Karpas-422 (cell line): Measurements from ENCODE around the gene PPP2R5A. TPM values are rescaled to one million over a fixed set of nuclear protein-coding genes. Genes with fewer than 3 reads are reported as not detected.
"Not testable (repeated sequence)": the region's sequence is repeated elsewhere in the genome, so short reads cannot be mapped to it uniquely, and the experiment has no call there.

Experiments
- DNase-seq: peaks from one replicate; pipeline ENCODE4 v3.0.0-alpha.2; 2015
- H2AFZ ChIP-seq: fragments of 200-600 bp; sonication (generic); 2 replicates; pipeline ENCODE4 v1.6.1; 2014; ENCODE audit warnings: antibody characterized with exemption, low read length, mixed read lengths
- H3K27ac ChIP-seq: fragments of 200-600 bp; sonication (generic); 2 replicates; pipeline ENCODE4 v1.5.1; 2014; ENCODE audit warnings: mild to moderate bottlenecking, low read length, moderate library complexity
- H3K27me3 ChIP-seq: fragments of 200-600 bp; sonication (generic); 2 replicates; pipeline ENCODE4 v1.6.1; 2014; ENCODE audit warnings: low read length, mixed read lengths
- H3K36me3 ChIP-seq: fragments of 200-600 bp; sonication (generic); 2 replicates; pipeline ENCODE4 v1.6.1; 2014; ENCODE audit warnings: low read length, mixed read lengths; ENCODE audit not compliant: insufficient read depth
- H3K4me1 ChIP-seq: fragments of 200-600 bp; sonication (generic); 2 replicates; pipeline ENCODE4 v1.6.1; 2014; ENCODE audit warnings: mild to moderate bottlenecking, low read length, mixed read lengths
- H3K4me2 ChIP-seq: fragments of 200-600 bp; sonication (generic); 2 replicates; pipeline ENCODE4 v1.6.1; 2014; ENCODE audit warnings: low read length, low read depth, mild to moderate bottlenecking; ENCODE audit not compliant: poor library complexity, severe bottlenecking
- H3K4me3 ChIP-seq: fragments of 200-600 bp; sonication (generic); 2 replicates; pipeline ENCODE4 v1.5.1; 2014; ENCODE audit warnings: mild to moderate bottlenecking, antibody characterized with exemption, low read length, mixed read lengths
- H3K79me2 ChIP-seq: fragments of 200-600 bp; sonication (generic); 2 replicates; pipeline ENCODE4 v1.6.1; 2014; ENCODE audit warnings: mild to moderate bottlenecking, low read length, mixed read lengths
- H3K9ac ChIP-seq: fragments of 200-600 bp; sonication (generic); 2 replicates; pipeline ENCODE4 v1.6.0; 2014; ENCODE audit warnings: low read length
- H3K9me2 ChIP-seq: fragments of 200-600 bp; sonication (generic), shearing (Covaris generic); replicated peaks from 2 replicates; pipeline ENCODE4 v1.6.0; 2014; ENCODE audit warnings: mild to moderate bottlenecking, low read length, moderate library complexity; ENCODE audit not compliant: insufficient read depth
- H3K9me3 ChIP-seq: fragments of 300-700, 200-600 bp; sonication (generic); 2 replicates; pipeline ENCODE4 v1.6.1; 2014; ENCODE audit warnings: low read length, mixed read lengths
- H4K20me1 ChIP-seq: fragments of 200-600 bp; sonication (generic); 2 replicates; pipeline ENCODE4 v1.6.1; 2014; ENCODE audit warnings: mild to moderate bottlenecking, antibody characterized with exemption, low read length, low read depth; ENCODE audit not compliant: insufficient read depth
- total RNA-seq: library from RNA; depleted of rRNA; stranded (reverse); fragments of >200 nt; shearing (Covaris generic); gene quantifications from 2 replicates; pipeline ENCODE4 v1.2.3, GENCODE V29; 2014; ENCODE audit warnings: low replicate concordance

PPP2R5A gene
- total RNA-seq, 1 experiment from 2014 or later: 41.6 TPM

DNA sequence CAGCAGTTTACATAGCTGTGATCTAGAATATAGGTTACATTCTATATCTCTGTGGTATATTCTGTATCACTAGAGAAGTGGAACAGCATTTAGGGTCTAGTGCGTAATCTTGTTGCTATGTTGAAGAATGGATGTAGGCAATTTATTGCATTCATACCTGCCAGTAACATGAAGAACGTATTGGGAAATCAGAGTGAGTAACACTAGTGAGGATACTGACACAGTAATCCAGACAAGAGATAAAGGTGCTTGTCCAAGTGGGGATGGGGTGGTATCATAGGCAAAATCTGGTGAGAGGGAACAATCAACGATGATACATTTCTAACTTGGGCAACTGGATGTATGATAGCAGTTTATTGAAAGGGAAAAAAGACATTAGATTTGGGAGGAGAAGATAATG lies 9.8 kb downstream of the PPP2R5A start:
- peaks cover 49% of the 10 kb centered on the region for H3K4me1 ChIP-seq
- no peak overlapping the region for H3K9ac ChIP-seq
- no peak overlapping the region for H2AFZ ChIP-seq
- no peaks in the 10 kb centered on the region for H3K27me3 ChIP-seq
- no peaks in the 10 kb centered on the region for H3K36me3 ChIP-seq
- no peak overlapping the region for H3K4me3 ChIP-seq
- DNase-seq: no peak
- H3K27ac ChIP-seq: no peak overlapping the region
- no peaks in the 10 kb centered on the region for H3K9me3 ChIP-seq
- H3K9me2 ChIP-seq: no peaks in the 10 kb centered on the region
- peaks cover 85% of the 10 kb centered on the region for H3K79me2 ChIP-seq
- H3K4me2 ChIP-seq: no peak overlapping the region
- H4K20me1 ChIP-seq: no peaks in the 10 kb centered on the region

DNA sequence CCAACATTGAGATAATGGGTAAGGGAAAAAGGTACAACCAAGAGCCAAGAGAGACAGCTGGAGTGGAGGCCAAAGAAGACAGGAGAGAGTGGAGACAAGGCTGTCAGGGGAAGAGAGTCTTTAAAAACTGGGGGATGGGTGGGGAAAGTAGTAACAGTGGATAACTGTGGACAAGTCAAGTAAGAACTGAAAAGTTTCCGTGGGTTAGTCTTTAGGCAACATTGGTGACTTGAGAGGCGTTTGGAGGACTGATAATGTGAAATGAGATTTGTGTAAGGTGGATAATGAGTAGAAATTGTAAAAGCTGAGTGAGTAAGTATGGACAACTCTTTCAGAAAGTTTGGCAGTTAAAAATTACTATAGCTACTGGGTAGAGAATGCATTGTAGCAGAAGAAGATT lies 10.4 kb downstream of the PPP2R5A start:
- no peak overlapping the region for H2AFZ ChIP-seq
- no peaks in the 10 kb centered on the region for H3K9me3 ChIP-seq
- H4K20me1 ChIP-seq: no peaks in the 10 kb centered on the region
- H3K9ac ChIP-seq: no peak overlapping the region
- no peak overlapping the region for H3K4me2 ChIP-seq
- no peaks in the 10 kb centered on the region for H3K27me3 ChIP-seq
- peaks cover 45% of the 10 kb centered on the region for H3K4me1 ChIP-seq
- DNase-seq: no peak
- H3K27ac ChIP-seq: no peak overlapping the region
- H3K9me2 ChIP-seq: no peaks in the 10 kb centered on the region
- no peaks in the 10 kb centered on the region for H3K36me3 ChIP-seq
- peaks cover 85% of the 10 kb centered on the region for H3K79me2 ChIP-seq
- no peak overlapping the region for H3K4me3 ChIP-seq

DNA sequence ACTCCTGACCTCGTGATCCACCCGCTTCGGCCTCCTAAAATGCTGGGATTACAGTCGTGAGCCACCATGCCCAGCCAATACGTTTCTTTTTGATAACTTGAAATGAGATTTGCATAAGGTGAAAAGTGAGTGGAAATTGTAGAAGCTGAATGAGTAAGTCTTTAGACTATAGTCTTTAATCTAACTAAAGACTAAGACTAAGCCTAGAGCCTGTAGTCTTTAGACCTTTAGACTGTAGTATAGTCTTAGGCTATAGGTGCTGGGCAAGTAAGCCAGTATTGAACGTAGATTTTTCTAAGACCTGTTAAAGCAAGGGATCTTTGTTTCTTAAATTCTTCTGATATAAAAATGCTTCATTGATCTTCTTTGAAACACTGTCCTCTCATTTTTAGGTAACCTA lies 12.1 kb downstream of the PPP2R5A start:
- no peak for DNase-seq
- Histone ChIP-seq H3K27me3 (no peaks in the 10 kb centered on the region), H2AFZ (no peak overlapping the region), H3K4me3 (no peak overlapping the region), H3K27ac (no peak overlapping the region), H4K20me1 (no peaks in the 10 kb centered on the region), H3K9ac (no peak overlapping the region), H3K9me3 (no peaks in the 10 kb centered on the region), H3K4me1 (peaks cover 27% of the 10 kb centered on the region), H3K4me2 (no peak overlapping the region), H3K9me2 (no peaks in the 10 kb centered on the region), H3K36me3 (no peaks in the 10 kb centered on the region), H3K79me2 (peaks cover 84% of the 10 kb centered on the region)

GRCh38 chr1:212301580-212301979 lies 16.4 kb downstream of the PPP2R5A start:
- H2AFZ ChIP-seq: no peak overlapping the region
- H3K4me3 ChIP-seq: no peak overlapping the region
- no peak for DNase-seq
- no peaks in the 10 kb centered on the region for H3K9me3 ChIP-seq
- H3K79me2 ChIP-seq: peaks cover 79% of the 10 kb centered on the region
- no peak overlapping the region for H3K9ac ChIP-seq
- H3K9me2 ChIP-seq: no peaks in the 10 kb centered on the region
- H3K4me1 ChIP-seq: peaks cover 9% of the 10 kb centered on the region
- no peak overlapping the region for H3K27ac ChIP-seq
- H3K36me3 ChIP-seq: no peaks in the 10 kb centered on the region
- H3K27me3 ChIP-seq: no peaks in the 10 kb centered on the region
- no peaks in the 10 kb centered on the region for H4K20me1 ChIP-seq
- no peak overlapping the region for H3K4me2 ChIP-seq

DNA sequence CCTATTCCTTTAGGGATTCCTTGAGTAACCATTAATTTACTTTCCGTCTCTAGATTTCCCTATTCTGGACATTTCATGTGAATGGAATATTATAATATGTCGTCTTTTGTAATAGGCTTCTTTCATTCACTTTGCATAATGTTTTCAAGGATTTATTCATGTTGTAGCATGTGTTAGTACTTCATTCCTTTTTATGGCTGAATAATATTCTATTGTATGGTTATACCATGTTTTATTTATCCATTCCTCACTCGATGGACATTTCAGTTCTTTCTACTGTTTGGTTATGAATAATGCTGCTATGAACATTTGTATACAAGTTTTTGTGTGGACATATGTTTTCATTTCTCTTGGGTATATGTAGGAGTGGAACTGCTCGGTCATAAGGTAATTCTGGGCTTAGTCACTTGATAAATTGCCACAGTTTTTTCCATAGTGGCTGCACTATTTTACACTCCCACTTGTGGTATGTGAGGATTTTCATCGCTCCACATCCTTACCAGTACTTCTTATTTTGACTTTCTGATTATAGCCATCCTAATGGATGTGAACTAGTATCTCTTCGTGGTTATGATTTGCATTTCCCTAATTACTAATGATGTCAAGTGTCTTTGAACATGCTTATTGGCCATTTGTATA lies 17.7 kb downstream of the PPP2R5A start:
- no peaks in the 10 kb centered on the region for H3K36me3 ChIP-seq
- H3K79me2 ChIP-seq: peaks cover 82% of the 10 kb centered on the region
- no peak overlapping the region for H3K4me3 ChIP-seq
- H3K4me1 ChIP-seq: peaks cover 4% of the 10 kb centered on the region
- no peak overlapping the region for H3K27ac ChIP-seq
- H3K9ac ChIP-seq: no peak overlapping the region
- H3K27me3 ChIP-seq: no peaks in the 10 kb centered on the region
- no peak for DNase-seq
- H3K9me2 ChIP-seq: no peaks in the 10 kb centered on the region
- no peak overlapping the region for H2AFZ ChIP-seq
- H4K20me1 ChIP-seq: no peaks in the 10 kb centered on the region
- H3K4me2 ChIP-seq: no peak overlapping the region
- no peaks in the 10 kb centered on the region for H3K9me3 ChIP-seq

GRCh38 chr1:212305342-212305741 lies 20.1 kb downstream of the PPP2R5A start:
- no peak overlapping the region for H3K4me2 ChIP-seq
- H3K36me3 ChIP-seq: 0 out of 2 replicates have a peak, but pooled peaks cover 3% of the 10 kb centered on the region
- H3K9me2 ChIP-seq: no peaks in the 10 kb centered on the region
- H3K79me2 ChIP-seq: peaks cover 94% of the 10 kb centered on the region
- no peaks in the 10 kb centered on the region for H3K9me3 ChIP-seq
- no peak for DNase-seq
- H3K4me3 ChIP-seq: no peak overlapping the region
- H3K4me1 ChIP-seq: no peaks in the 10 kb centered on the region
- no peak overlapping the region for H3K27ac ChIP-seq
- H3K9ac ChIP-seq: no peak overlapping the region
- no peak overlapping the region for H2AFZ ChIP-seq
- H4K20me1 ChIP-seq: no peaks in the 10 kb centered on the region
- H3K27me3 ChIP-seq: no peaks in the 10 kb centered on the region

DNA sequence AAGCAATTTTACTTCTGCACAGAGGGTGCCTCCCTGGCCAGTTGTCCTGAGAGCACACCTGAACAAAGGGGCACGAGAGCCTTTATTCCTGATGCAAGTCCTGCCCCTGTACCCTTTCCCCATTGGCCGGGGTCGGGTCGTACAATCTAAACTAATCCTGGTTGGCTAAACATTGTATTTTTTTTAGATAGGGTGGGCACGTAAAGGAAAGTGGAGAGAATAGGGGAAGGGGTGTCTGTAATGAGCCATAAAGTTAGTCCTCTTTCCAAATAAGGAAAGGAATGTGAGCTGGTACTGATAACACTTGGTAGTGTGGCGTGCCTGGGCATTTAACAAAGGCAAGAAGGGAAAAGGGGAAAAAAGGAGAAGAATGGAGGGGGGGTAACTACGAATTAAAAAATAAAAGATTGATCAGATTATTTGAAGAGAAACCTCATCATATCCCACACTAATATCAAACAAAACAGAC lies 20.8 kb downstream of the PPP2R5A start:
- H3K36me3 ChIP-seq, H3K4me2 ChIP-seq, H2AFZ ChIP-seq, H3K9ac ChIP-seq, H3K4me1 ChIP-seq, H3K9me2 ChIP-seq, H3K27ac ChIP-seq, H3K4me3 ChIP-seq, H4K20me1 ChIP-seq, H3K27me3 ChIP-seq, H3K9me3 ChIP-seq, DNase-seq: not testable (repeated sequence)
- H3K79me2 ChIP-seq: peaks cover 95% of the 10 kb centered on the region

- H3K9ac ChIP-seq: no peak overlapping the region
- no peaks in the 10 kb centered on the region for H3K27me3 ChIP-seq
- H4K20me1 ChIP-seq: no peaks in the 10 kb centered on the region
- H3K4me1 ChIP-seq: no peaks in the 10 kb centered on the region
- H3K4me3 ChIP-seq: no peak overlapping the region
- no peak overlapping the region for H3K27ac ChIP-seq
- H2AFZ ChIP-seq: no peak overlapping the region
- H3K36me3 ChIP-seq: peaks cover 19% of the 10 kb centered on the region
- H3K9me2 ChIP-seq: no peaks in the 10 kb centered on the region
- no peak overlapping the region for H3K4me2 ChIP-seq
- H3K79me2 ChIP-seq: peaks cover 94% of the 10 kb centered on the region
- DNase-seq: no peak
- no peaks in the 10 kb centered on the region for H3K9me3 ChIP-seq
Measured at GRCh38 chr1:212309967-212310366, 24.8 kb downstream of the PPP2R5A start.
